ENCODE results near the gene UCP3. TPM values are rescaled to one million over a fixed set of nuclear protein-coding genes. Genes with fewer than 3 reads are reported as not detected.
A peak's percentile ranks its signal among the peaks of the same experiment; 100 is the strongest.

Gene UCP3
- total and polyA plus RNA-seq, 11 donors, result 0.50 to 8.3 (median 1.7) TPM

GRCh38 chr11:74020539-74020938 lies 11.7 kb upstream of the UCP3 start:
- Histone ChIP-seq H3K4me1 (peaks cover 0 to 84% (median 27%) of the 10 kb centered on the region in 12 donors), H3K9me3 (no peaks in the 10 kb centered on the region), H3K4me3 (no peak overlapping the region), H3K27ac (peak overlapping the region in 6 of 12 donors; percentile 83 to 97 (median 89)), H3K27me3 (no peaks in the 10 kb centered on the region), H3K36me3 (peaks cover 0 to 27% (median 3%) of the 10 kb centered on the region in 9 donors)
- no peak for TF ChIP-seq CTCF (IDR thresholded peaks at IDR 0.05)
- TF ChIP-seq POLR2A (IDR thresholded peaks at IDR 0.05), result no peak
- DNase-seq (no peak), ATAC-seq (no peak)
- intact Hi-C loops (cut with DNase I), result loop anchor here in 2 of 10 donors (5.0 to 10.0 kb wide), 2 partner anchors 38 to 56 kb away; partner anchors contain the start of gene UCP2 (in 1 of the 2)
- WGBS, 4 donors, result 83 to 90% (median 84%) methylated on average over 4 of the region's 4 CpGs

DNA sequence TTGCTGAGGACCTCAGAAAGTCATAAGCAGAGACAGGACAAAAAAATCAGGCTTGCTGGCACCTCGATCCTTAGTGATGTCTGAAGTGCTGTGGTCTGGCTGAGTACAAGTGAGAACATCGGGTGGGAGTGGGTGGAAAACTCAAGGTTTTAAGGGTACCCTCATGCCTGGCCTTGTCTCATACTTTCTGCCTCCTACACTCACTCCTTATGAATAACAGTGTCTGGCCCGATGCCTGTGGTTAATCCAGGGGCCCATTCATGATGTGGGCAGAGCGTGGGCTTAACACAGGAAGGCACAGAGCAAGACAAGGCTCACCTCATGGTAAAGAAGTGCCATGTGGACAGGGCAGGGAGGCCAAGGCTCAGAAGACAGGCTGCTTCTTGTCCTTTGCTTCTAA lies 11.0 kb upstream of the UCP3 start:
- Histone ChIP-seq H3K27ac (peak overlapping the region in 11 of 12 donors; percentile 83 to 97 (median 88)), H3K27me3 (no peaks in the 10 kb centered on the region), H3K4me1 (peaks cover 0 to 84% (median 27%) of the 10 kb centered on the region in 12 donors), H3K36me3 (peaks cover 0 to 27% (median 3%) of the 10 kb centered on the region in 9 donors), H3K9me3 (no peaks in the 10 kb centered on the region), H3K4me3 (no peak overlapping the region)
- WGBS, 4 donors, result 90 to 99% (median 93%) methylated on average over 4 of the region's 4 CpGs
- DNase-seq (no peak), ATAC-seq (no peak)
- intact Hi-C loops (cut with DNase I), result loop anchor here in 7 of 10 donors (2.0 to 10.0 kb wide), 6 partner anchors 37 to 165 kb away; partner anchors contain the start of gene UCP2 (in 4 of the 7)
- no peak for TF ChIP-seq CTCF (IDR thresholded peaks at IDR 0.05)
- TF ChIP-seq POLR2A (IDR thresholded peaks at IDR 0.05), result no peak

DNA sequence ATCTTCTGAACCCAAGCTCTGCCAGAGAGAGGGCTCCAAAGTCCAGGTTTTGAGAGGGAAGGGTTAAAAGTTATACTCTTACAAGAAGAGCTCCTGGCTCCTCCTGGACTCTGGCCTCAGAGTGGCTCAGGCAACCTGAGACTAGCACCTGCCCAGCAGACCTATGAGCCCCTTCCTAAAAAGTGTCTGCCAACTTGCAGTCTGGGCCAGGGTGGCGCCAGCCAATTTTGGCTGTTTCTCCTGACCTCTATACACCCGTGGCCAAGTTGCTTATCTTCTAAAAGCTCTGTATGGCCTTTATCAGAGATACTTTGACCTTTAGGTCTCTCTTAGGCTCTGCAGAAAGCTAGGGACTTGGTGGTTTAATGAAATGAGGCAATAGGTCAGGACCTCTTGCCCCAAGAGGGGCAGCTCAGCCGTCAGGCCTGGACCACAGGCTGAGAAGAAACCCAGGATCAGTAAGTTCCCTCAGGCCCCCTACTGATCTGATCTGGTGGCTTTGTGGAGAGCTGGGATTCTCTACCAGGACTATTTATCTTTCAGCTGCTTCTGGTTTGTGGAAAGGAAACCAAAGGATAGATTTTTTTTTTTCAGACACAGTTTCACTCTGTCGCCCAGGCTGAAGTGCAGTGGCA lies 10.3 kb upstream of the UCP3 start:
- peak overlapping the region; percentile 76 to 97 (median 88) for H3K27ac ChIP-seq
- no peaks in the 10 kb centered on the region for H3K9me3 ChIP-seq
- H3K4me3 ChIP-seq, result no peak overlapping the region
- H3K36me3 ChIP-seq, result peaks cover 0 to 31% (median 3%) of the 10 kb centered on the region in 9 donors
- ATAC-seq (peak in 2 of 4 donors; percentile 2 to 18), DNase-seq (no peak)
- peaks cover 0 to 82% (median 26%) of the 10 kb centered on the region in 12 donors for H3K4me1 ChIP-seq
- no peaks in the 10 kb centered on the region for H3K27me3 ChIP-seq
- WGBS, 4 donors, result 41 to 59% (median 49%) methylated on average over 4 of the region's 4 CpGs
- intact Hi-C loops (cut with DNase I), result loop anchor here in 5 of 10 donors (2.0 to 10.0 kb wide), 6 partner anchors 36 to 164 kb away; partner anchors contain the start of gene UCP2 (in 3 of the 5)
- TF ChIP-seq POLR2A (IDR thresholded peaks at IDR 0.05), result no peak
- TF ChIP-seq CTCF (IDR thresholded peaks at IDR 0.05), result no peak

DNA sequence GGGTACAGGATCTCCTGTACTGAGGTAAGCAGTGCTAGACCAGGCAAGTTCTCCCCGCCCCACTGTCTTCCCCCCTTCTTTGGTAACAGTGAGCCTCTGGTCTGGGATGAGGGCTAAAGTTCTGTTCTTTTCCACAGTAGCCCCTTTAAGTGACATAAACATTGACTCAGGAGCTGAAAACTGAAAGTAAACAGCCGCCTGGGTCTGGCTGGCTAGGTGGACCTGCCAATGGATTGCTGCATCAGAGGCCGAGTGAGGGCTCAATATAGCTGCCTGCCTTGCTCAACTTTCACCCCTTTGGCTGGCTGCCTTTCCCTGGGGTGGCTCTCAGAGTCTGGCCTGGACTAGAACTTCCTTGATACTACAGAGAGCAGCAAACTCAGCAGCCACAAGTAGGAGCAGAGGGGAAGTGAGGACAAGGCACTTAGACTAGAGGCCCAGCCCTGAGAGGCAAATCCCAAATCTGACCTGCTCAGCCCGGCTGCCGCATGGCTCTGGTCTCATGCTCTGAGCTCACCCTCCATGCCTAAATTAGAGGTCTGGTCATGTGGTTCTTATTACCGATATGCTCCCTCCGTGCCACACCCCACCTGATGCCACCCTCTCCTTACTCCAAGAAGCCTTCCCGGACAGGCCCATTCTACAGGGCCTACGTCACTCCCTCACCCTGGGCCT lies 9.6 kb upstream of the UCP3 start:
- peaks cover 0 to 75% (median 24%) of the 10 kb centered on the region in 12 donors for H3K4me1 ChIP-seq
- H3K27me3 ChIP-seq, result no peaks in the 10 kb centered on the region
- DNase-seq (peak; percentile 90 to 96 (median 93)), ATAC-seq (peak; percentile 95 to 96 (median 95))
- peak overlapping the region; percentile 76 to 97 (median 88) for H3K27ac ChIP-seq
- peak in 1 of 2 donors; percentile 16 for TF ChIP-seq POLR2A (IDR thresholded peaks at IDR 0.05)
- TF ChIP-seq CTCF (IDR thresholded peaks at IDR 0.05), result peak in 1 of 12 donors; percentile 6
- H3K9me3 ChIP-seq, result no peaks in the 10 kb centered on the region
- no peak overlapping the region for H3K4me3 ChIP-seq
- WGBS, 4 donors, result 27 to 48% (median 42%) methylated on average over 9 of the region's 9 CpGs
- intact Hi-C loops (cut with DNase I), result loop anchor here in 5 of 10 donors (2.0 to 10.0 kb wide), 6 partner anchors 36 to 164 kb away; partner anchors contain the start of gene UCP2 (in 3 of the 5)
- peaks cover 0 to 35% (median 3%) of the 10 kb centered on the region in 9 donors for H3K36me3 ChIP-seq
